Measurements from ENCODE around the gene NMNAT3.
A peak's percentile ranks its signal among the peaks of the same experiment; 100 is the strongest.

DNA sequence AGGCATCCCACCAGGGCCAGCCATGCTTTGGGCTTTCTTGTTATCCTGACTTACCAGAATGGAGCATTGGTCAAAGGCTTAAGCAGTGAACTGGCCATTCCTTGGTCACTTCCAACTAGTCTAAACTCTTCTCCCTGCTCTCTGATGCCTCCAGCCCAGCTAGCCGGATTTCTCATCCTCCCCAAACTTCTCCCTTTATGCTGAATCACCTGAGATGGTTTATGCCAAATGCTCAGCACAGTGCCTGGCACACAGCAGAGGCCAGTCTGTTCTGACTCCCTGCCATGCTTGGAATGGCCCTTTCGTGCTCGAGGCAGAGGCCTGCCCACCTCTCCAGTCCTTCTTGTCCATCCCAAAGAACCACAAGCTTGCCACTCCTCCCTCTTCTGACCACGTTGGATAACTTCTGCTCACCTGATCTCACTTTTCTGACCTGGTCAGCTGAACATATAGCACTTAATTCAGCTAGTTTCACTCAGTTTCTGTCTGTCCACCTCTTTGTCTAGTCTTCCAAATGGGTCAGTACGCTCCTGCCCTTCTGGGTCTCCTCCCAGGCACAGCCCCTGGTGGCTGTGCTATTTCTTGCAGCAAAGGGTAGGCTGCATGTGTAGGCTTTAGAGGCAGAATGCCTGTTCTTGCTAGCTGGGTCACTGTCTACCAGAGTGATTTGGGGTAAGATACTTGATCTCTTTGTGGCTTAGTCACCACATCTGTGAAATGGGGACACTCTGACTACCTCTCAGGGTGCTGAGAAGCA lies 136.1 kb downstream of the NMNAT3 start:
- TF ChIP-seq, protein P1, sequence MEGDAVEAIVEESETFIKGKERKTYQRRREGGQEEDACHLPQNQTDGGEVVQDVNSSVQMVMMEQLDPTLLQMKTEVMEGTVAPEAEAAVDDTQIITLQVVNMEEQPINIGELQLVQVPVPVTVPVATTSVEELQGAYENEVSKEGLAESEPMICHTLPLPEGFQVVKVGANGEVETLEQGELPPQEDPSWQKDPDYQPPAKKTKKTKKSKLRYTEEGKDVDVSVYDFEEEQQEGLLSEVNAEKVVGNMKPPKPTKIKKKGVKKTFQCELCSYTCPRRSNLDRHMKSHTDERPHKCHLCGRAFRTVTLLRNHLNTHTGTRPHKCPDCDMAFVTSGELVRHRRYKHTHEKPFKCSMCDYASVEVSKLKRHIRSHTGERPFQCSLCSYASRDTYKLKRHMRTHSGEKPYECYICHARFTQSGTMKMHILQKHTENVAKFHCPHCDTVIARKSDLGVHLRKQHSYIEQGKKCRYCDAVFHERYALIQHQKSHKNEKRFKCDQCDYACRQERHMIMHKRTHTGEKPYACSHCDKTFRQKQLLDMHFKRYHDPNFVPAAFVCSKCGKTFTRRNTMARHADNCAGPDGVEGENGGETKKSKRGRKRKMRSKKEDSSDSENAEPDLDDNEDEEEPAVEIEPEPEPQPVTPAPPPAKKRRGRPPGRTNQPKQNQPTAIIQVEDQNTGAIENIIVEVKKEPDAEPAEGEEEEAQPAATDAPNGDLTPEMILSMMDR (optimal IDR thresholded peaks at IDR 0.05 in 1 of 3, IDR thresholded peaks at IDR 0.05 in 1 of 3, conservative IDR thresholded peaks at IDR 0.05 in 1 of 3; ENCODE audit: extremely low read depth in 1 of 3, insufficient read depth in 2 of 3, low read length in 3 of 3) = peak in 2 of 3 experiments; percentile 2 to 27
- no peak for TF ChIP-seq EZH2 (IDR thresholded peaks at IDR 0.05; ENCODE audit: low read length)

Measured in keratinocyte (primary cell).